Mesodermal cell (in vitro differentiated cells): ENCODE results near the gene DPM3.
"Not testable (repeated sequence)": the region's sequence is repeated elsewhere in the genome, so short reads cannot be mapped to it uniquely, and the experiment has no call there.

Experiments
- H3K27ac ChIP-seq: 2 replicates; pipeline ENCODE4 v1.7.0; 2013; ENCODE audit warnings: mild to moderate bottlenecking, low read depth, low read length, moderate library complexity; ENCODE audit not compliant: severe bottlenecking
- H3K36me3 ChIP-seq: 2 replicates; pipeline ENCODE4 v1.7.1; 2013; ENCODE audit warnings: mild to moderate bottlenecking, low read length, moderate library complexity; ENCODE audit not compliant: control insufficient read depth, insufficient read depth
- H3K4me1 ChIP-seq: one replicate; pipeline ENCODE4 v1.7.1; 2013; ENCODE audit warnings: mild to moderate bottlenecking, low read length; ENCODE audit not compliant: insufficient read depth, control insufficient read depth, poor library complexity, severe bottlenecking
- H3K4me3 ChIP-seq: 2 replicates; pipeline ENCODE4 v1.7.0; 2013; ENCODE audit warnings: low read length, control low read depth, mild to moderate bottlenecking; ENCODE audit not compliant: insufficient read depth, poor library complexity, severe bottlenecking; ENCODE audit errors: extremely low read depth
- H3K9me3 ChIP-seq: 2 replicates; pipeline ENCODE4 v1.7.1; 2013; ENCODE audit warnings: mild to moderate bottlenecking, low read length, moderate library complexity; ENCODE audit not compliant: control insufficient read depth
- WGBS, 2 experiments: methylation state at CpG; one replicate each; pipeline ENCODE4 v1.1.5; 2013; ENCODE audit warnings: missing lambda C conversion rate in 2 of 2; ENCODE audit not compliant: insufficient coverage in 2 of 2; 5-methylcytosine and 5-hydroxymethylcytosine counted together

The DPM3 gene

GRCh38 chr1:155123801-155124200 is 16.5 kb downstream of the DPM3 start:
- H3K27ac ChIP-seq: no peak overlapping the region
- H3K9me3 ChIP-seq: no peaks in the 10 kb centered on the region
- peaks cover 34% of the 10 kb centered on the region for H3K4me1 ChIP-seq
- H3K4me3 ChIP-seq: no peak overlapping the region
- no peaks in the 10 kb centered on the region for H3K36me3 ChIP-seq
- 67 to 85% methylated on average over 1 to 3 of the region's 4 CpGs for WGBS, 2 experiments

GRCh38 chr1:155122308-155122707 is 18.0 kb downstream of the DPM3 start:
- Histone ChIP-seq H3K27ac (no peak overlapping the region), H3K4me3 (no peak overlapping the region), H3K9me3 (no peaks in the 10 kb centered on the region), H3K4me1 (peaks cover 27% of the 10 kb centered on the region), H3K36me3 (no peaks in the 10 kb centered on the region)
- WGBS, 2 experiments: 100% methylated on average over 1 of the region's 2 CpGs; no CpG with 5 or more reads in 1 of the 2 experiments

DNA sequence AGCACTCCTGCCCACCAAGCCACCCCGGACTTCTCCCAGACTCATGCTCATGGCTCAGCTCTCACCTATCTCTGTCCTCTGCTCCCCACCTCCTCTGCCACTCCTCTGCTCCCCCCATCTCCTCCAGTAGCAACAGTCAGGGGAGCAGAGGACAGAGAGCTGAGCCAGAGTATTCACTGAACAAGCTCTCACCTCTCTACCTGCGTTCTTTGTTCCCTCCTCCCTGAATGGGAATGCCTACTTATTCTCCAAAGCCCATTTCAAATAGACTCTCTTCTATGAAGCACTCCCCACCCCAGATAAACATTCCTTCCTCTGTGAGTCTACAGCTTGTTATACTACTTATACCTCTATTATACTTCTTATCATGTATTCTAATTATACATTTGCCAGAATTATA is 19.1 kb downstream of the DPM3 start:
- H3K4me1 ChIP-seq: peaks cover 18% of the 10 kb centered on the region
- no peak overlapping the region for H3K27ac ChIP-seq
- H3K36me3 ChIP-seq: no peaks in the 10 kb centered on the region
- 79 to 91% methylated on average over 1 to 2 of the region's 2 CpGs for WGBS, 2 experiments
- H3K4me3 ChIP-seq: no peak overlapping the region
- no peaks in the 10 kb centered on the region for H3K9me3 ChIP-seq

- Histone ChIP-seq H3K4me3 (no peak overlapping the region), H3K27ac (no peak overlapping the region), H3K36me3 (no peaks in the 10 kb centered on the region), H3K9me3 (no peaks in the 10 kb centered on the region), H3K4me1 (peaks cover 9% of the 10 kb centered on the region)
- 72 to 93% methylated on average over 2 to 3 of the region's 6 CpGs for WGBS, 2 experiments
These were observed 20.1 kb downstream of the DPM3 start for GRCh38 chr1:155120253-155120652.

DNA sequence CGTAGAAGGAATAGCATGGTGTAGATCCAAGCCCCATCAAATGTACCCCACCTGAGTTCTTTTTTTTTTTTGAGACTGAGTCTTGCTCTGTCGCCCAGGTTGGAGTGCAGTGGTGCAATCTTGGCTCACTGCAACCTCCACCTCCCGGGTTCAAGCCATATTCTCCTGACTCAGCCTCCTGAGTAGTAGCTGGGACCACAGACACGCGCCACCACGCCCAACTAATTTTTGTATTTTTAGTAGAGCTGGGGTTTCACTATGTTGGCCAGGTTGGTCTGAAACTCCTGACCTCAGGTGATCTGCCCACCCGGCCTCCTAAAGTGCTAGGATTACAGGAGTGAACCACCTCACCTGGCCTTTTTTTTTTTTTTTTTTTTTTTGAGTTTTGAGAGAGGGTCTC is 22.2 kb downstream of the DPM3 start:
- WGBS, 2 experiments: 93 to 94% methylated on average over 2 to 4 of the region's 7 CpGs
- not testable (repeated sequence) for H3K36me3 ChIP-seq

GRCh38 chr1:155117610-155118009 is 22.7 kb downstream of the DPM3 start:
- no peaks in the 10 kb centered on the region for H3K4me1 ChIP-seq
- WGBS, 2 experiments: 76 to 84% methylated on average over 3 to 4 of the region's 4 CpGs
- H3K27ac ChIP-seq: no peak overlapping the region
- no peaks in the 10 kb centered on the region for H3K36me3 ChIP-seq
- H3K9me3 ChIP-seq: no peaks in the 10 kb centered on the region
- H3K4me3 ChIP-seq: no peak overlapping the region

More for the DNA sequence above, 22.2 kb downstream of the DPM3 start:
- H3K9me3 ChIP-seq, H3K4me1 ChIP-seq, H3K4me3 ChIP-seq, H3K27ac ChIP-seq: not testable (repeated sequence)

- Histone ChIP-seq H3K4me1 (no peaks in the 10 kb centered on the region), H3K9me3 (no peaks in the 10 kb centered on the region), H3K36me3 (no peaks in the 10 kb centered on the region), H3K4me3 (no peak overlapping the region), H3K27ac (no peak overlapping the region)
- WGBS, 2 experiments: 77 to 86% methylated on average over 2 to 5 of the region's 5 CpGs
These were observed 24.1 kb downstream of the DPM3 start for GRCh38 chr1:155116113-155116764.

- H3K4me3 ChIP-seq: no peak overlapping the region
- no peaks in the 10 kb centered on the region for H3K36me3 ChIP-seq
- H3K4me1 ChIP-seq: no peaks in the 10 kb centered on the region
- 76 to 83% methylated on average over 3 of the region's 5 CpGs for WGBS, 2 experiments
- H3K9me3 ChIP-seq: no peaks in the 10 kb centered on the region
- no peak overlapping the region for H3K27ac ChIP-seq
These were observed 26.8 kb downstream of the DPM3 start for GRCh38 chr1:155113450-155113980.

DNA sequence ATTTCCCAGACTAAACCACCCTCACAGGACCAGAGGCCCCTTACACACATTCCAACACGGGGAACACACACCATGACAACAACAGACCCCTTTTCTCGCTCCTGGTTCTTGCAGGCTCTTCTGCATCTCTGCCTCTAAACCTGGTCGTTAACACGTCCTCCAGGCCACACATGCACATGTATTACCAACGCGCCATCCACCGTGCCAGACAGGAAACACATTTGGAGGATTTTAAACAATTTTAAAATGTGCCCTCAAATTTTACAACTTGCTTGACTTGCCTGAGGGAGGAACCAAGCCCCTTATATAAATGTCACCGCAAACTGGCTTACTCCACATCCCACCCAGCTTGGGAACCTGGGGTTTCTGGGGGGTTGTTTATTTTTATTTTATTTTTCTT is 29.5 kb downstream of the DPM3 start:
- WGBS, 2 experiments: 88 to 97% methylated on average over 7 of the region's 8 CpGs
- Histone ChIP-seq H3K4me3 (no peak overlapping the region), H3K27ac (no peak overlapping the region), H3K36me3 (no peaks in the 10 kb centered on the region), H3K9me3 (no peaks in the 10 kb centered on the region), H3K4me1 (no peaks in the 10 kb centered on the region)

DNA sequence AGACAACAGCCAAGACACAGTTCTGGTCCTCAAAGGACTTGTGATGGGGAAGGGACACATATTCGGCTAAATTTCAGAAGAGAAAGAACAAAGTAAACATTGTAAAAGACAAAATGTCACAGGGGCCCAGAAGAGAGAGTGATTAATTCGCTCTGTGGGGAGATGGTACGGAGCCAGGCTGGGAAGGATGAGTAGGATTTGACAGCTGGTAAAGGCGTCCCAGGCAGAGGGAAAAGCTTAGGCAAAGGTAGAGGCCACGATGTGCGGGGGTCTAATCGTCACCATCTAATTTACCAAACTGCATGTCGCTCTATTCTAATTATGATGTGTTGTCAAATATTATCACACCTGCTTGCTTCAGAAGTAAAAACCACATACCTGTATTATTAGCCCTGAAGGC is 29.9 kb downstream of the DPM3 start:
- WGBS, 2 experiments: 92 to 93% methylated on average over 3 to 4 of the region's 8 CpGs
- Histone ChIP-seq H3K9me3 (no peaks in the 10 kb centered on the region), H3K36me3 (no peaks in the 10 kb centered on the region), H3K27ac (no peak overlapping the region), H3K4me1 (no peaks in the 10 kb centered on the region), H3K4me3 (no peak overlapping the region)

GRCh38 chr1:155108296-155108695 is 32.0 kb downstream of the DPM3 start:
- Histone ChIP-seq H3K36me3 (no peaks in the 10 kb centered on the region), H3K9me3 (no peaks in the 10 kb centered on the region), H3K4me1 (no peaks in the 10 kb centered on the region), H3K27ac (no peak overlapping the region), H3K4me3 (no peak overlapping the region)
- WGBS, 2 experiments: 89 to 94% methylated on average over 4 to 5 of the region's 5 CpGs
